IPS DF 6.9 (cell line): ENCODE results near the gene GRK5.

ENCODE experiments used
- DNase-seq: peaks from one replicate; pipeline ENCODE4 v3.0.0-alpha.2; 2013; ENCODE audit warnings: low read depth, low spot score
- H3K27ac ChIP-seq: one replicate; pipeline ENCODE4 v1.5.1; 2013; ENCODE audit warnings: low read length, control low read depth
- H3K27me3 ChIP-seq: 2 replicates; pipeline ENCODE4 v1.6.1; 2013; ENCODE audit warnings: mild to moderate bottlenecking, low read length; ENCODE audit not compliant: control insufficient read depth, insufficient read depth
- H3K36me3 ChIP-seq: 2 replicates; pipeline ENCODE4 v1.6.1; 2013; ENCODE audit warnings: low read length; ENCODE audit not compliant: control insufficient read depth, insufficient read depth
- H3K4me1 ChIP-seq: 2 replicates; pipeline ENCODE4 v1.6.1; 2013; ENCODE audit warnings: low read length; ENCODE audit not compliant: control insufficient read depth, insufficient read depth
- H3K4me3 ChIP-seq: 2 replicates; pipeline ENCODE4 v1.5.1; 2013; ENCODE audit warnings: mild to moderate bottlenecking, low read length
- H3K9me3 ChIP-seq: 2 replicates; pipeline ENCODE4 v1.6.1; 2013; ENCODE audit warnings: low read length, inconsistent platforms; ENCODE audit not compliant: control insufficient read depth, insufficient read depth
- whole genome bisulfite sequencing: extraction: QIAGEN DNeasy Blood & Tissue Kit; methylation state at CpG from one replicate; pipeline ENCODE4 v1.1.7; 2013; ENCODE audit warnings: mixed read lengths, missing lambda C conversion rate; ENCODE audit not compliant: insufficient read length, insufficient coverage; 5-methylcytosine and 5-hydroxymethylcytosine counted together

The GRK5 gene

DNA sequence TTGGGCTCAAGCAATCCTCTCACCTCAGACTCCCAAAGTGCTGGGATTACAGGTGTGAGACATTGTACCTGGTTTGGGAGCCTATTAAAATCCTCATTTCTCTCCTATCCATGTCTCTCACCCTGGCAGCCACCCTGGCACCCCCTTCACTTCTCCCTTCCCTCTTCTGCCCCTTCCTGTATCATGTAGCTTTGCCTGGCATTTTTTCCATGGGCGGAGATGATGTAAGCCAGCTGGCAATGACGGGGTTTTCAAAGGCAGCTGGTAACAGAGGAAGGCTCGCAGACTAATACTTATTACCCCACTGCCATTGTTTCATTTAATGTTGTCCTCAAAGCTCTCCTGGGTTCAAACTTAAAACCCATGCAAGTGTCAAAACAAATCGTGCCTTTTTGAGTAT, 273.3 kb downstream of the GRK5 start:
- H3K4me3 ChIP-seq, result no peak overlapping the region
- WGBS, result no CpG with 5 or more reads among the region's 4 CpGs
- H3K4me1 ChIP-seq, result 0 out of 2 replicates have a peak, but pooled peaks cover 2% of the 10 kb centered on the region
- H3K36me3 ChIP-seq, result no peaks in the 10 kb centered on the region
- no peak overlapping the region for H3K27ac ChIP-seq
- H3K9me3 ChIP-seq, result no peaks in the 10 kb centered on the region
- H3K27me3 ChIP-seq, result peaks cover 48% of the 10 kb centered on the region
- DNase-seq, result no peak

DNA sequence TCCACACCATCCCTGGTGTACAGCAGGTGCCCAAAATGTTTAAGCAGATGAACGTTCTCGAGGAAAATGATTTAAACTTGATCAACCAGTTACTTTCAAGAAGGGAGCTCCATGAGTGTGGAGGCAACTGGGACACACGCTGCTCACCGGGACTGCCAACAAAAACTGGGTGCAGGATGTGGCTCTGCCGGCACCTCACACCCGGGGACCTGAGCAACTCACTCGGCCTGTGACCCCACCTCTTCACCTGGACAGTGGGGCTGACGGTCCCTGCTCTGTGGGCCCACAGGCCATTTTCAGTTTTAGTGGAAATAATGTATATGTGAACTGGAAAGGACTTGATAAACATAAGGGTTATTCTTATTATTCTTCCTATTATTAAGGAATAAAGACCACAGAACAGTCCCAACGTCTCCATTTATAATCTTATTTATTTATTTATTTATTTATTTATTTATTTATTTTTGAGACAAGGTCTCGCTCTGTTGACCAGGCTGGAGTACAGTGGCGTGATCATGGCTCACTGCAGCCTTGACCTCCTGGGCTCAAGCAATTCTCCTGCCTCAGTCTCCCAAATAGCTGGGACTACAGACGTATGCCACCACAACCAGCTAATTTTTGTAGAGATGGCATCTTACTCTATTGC, 274.5 kb downstream of the GRK5 start:
- WGBS, result no CpG with 5 or more reads among the region's 12 CpGs
- no peaks in the 10 kb centered on the region for H3K36me3 ChIP-seq
- DNase-seq, result no peak
- peaks cover 42% of the 10 kb centered on the region for H3K27me3 ChIP-seq
- H3K27ac ChIP-seq, result no peak overlapping the region
- H3K4me1 ChIP-seq, result 0 out of 2 replicates have a peak, but pooled peaks cover 2% of the 10 kb centered on the region
- H3K4me3 ChIP-seq, result no peak overlapping the region
- no peaks in the 10 kb centered on the region for H3K9me3 ChIP-seq

DNA sequence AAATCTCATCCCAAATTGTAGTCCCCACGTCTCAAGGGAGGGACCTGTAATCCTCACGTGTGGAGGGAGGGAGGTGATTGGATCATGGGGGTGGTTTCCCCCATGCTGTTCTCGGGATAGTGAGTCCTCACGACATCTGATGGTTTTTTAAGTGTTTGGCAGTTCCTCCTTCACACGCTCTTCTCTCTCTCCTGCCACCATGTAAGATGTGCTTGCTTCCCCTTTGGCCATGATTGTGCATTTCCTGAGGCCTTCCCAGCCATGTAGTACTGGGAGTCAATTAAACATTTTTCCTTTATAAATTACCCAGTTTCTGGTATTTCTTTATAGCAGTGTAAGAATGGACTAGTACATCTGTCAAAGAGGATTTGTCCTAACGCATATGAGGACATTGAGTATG, 275.6 kb downstream of the GRK5 start:
- Histone ChIP-seq H3K4me3 (no peak overlapping the region), H3K27ac (no peak overlapping the region), H3K27me3 (peaks cover 32% of the 10 kb centered on the region), H3K9me3 (no peaks in the 10 kb centered on the region), H3K4me1 (0 out of 2 replicates have a peak, but pooled peaks cover 2% of the 10 kb centered on the region), H3K36me3 (no peaks in the 10 kb centered on the region)
- WGBS, result no CpG with 5 or more reads among the region's 6 CpGs
- DNase-seq, result no peak

DNA sequence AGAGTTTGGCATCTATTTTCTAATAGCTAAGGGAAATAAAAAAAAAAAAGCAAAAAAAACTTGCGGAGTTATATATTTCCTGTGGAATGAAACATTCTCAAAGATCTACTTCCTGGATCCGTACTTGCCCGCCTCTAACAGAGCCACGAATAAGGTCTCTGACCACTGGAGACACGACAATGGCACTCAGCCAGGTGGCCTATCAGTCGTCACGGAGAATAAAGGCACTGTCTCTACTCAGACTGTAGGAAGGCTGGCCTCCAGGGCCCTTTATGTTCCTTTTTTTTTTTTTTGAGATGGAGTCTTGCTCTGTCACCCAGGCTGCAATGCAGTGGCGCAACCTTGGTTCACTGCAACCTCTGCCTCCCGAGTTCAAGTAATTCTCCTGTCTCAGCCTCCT, 276.5 kb downstream of the GRK5 start:
- Histone ChIP-seq H3K9me3 (no peaks in the 10 kb centered on the region), H3K27ac (no peak overlapping the region), H3K4me3 (no peak overlapping the region), H3K4me1 (0 out of 2 replicates have a peak, but pooled peaks cover 2% of the 10 kb centered on the region), H3K36me3 (no peaks in the 10 kb centered on the region), H3K27me3 (peaks cover 25% of the 10 kb centered on the region; the same call in 1 of the 2 replicates)
- DNase-seq, result no peak
- no CpG with 5 or more reads among the region's 9 CpGs for WGBS

DNA sequence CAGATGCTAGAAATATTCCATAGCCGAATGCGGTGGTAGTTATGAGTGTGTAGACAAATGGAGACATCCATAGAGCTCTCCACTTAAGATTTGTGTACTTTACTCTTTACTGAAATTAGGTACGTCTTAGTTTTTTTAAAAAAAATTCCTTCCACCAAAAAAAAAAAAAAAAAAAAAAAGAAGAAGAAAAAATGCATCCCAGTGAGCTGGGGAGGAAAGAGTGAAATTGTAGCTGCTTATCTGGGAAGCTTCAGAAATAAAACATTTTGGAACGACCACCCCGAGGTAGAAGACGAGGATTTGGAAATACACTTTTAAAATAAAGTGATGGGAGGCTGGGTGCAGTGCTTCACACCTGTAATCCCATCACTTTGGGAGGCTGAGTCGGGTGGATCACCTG, 281.3 kb downstream of the GRK5 start:
- DNase-seq, result no peak
- Histone ChIP-seq H3K27me3 (no peaks in the 10 kb centered on the region), H3K36me3 (no peaks in the 10 kb centered on the region), H3K4me3 (no peak overlapping the region), H3K9me3 (no peaks in the 10 kb centered on the region), H3K27ac (no peak overlapping the region), H3K4me1 (no peaks in the 10 kb centered on the region)
- no CpG with 5 or more reads among the region's 7 CpGs for WGBS

DNA sequence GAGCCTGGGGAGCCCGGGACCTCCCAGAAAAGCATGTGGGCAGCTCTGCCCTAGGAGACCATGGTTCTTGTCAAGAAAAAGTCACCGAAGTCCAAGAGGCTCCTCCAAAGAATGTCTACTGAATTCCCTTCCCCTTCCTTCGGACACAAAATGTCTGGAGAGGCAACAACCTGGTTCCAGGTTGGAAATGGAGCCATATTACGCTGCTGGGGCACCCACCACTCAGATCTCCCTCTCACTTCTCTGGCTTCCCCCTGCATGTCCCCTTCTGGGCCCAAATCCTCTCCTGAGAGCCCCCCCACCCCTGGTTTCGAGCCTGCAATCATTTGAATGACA, 282.6 kb downstream of the GRK5 start:
- Histone ChIP-seq H3K4me1 (no peaks in the 10 kb centered on the region), H3K4me3 (no peak overlapping the region), H3K27ac (no peak overlapping the region), H3K27me3 (no peaks in the 10 kb centered on the region), H3K36me3 (no peaks in the 10 kb centered on the region), H3K9me3 (no peaks in the 10 kb centered on the region)
- WGBS, result no CpG with 5 or more reads among the region's 5 CpGs
- no peak for DNase-seq

DNA sequence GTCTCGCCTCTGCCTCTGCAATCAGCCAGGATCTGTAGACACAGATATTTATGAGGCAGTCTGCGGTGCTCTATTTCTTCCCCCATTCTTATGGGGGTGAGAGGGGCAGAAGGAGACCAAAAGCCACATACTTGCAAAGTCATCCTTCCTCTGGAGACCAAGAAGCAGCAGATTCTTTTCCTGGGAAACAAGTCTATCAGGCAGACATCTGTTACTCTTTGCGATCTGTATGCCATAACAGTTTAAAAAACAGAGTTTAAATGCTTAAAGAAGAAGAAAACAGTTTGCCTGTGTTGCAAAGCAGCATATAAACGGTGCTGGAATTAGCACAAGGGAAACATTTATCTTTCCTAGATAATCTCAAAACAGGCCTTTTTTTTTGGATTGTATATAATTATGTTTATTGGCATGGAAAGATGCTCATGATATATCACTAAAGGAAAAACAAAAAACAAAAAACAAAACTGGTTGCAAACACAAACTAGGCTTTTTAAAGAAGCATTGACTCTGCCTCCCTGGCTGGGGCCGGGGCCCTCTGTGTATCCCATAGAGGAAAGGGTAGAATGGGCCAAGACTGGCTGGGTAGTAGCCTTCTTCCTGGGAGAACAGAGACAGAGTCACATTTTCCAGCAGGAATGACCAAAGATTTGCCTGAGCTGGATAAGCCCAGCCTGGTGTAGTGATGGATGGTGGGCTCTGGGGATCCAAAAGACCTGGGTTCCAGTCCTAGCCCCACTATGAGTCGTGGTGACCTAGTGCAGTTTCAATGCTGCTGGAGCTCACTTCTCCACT, 284.8 kb downstream of the GRK5 start:
- Histone ChIP-seq H3K36me3 (no peaks in the 10 kb centered on the region), H3K4me3 (no peak overlapping the region), H3K4me1 (no peaks in the 10 kb centered on the region; the same call in 1 of the 2 replicates), H3K27ac (no peak overlapping the region), H3K27me3 (no peaks in the 10 kb centered on the region), H3K9me3 (no peaks in the 10 kb centered on the region)
- no CpG with 5 or more reads among the region's 6 CpGs for WGBS
- no peak for DNase-seq

DNA sequence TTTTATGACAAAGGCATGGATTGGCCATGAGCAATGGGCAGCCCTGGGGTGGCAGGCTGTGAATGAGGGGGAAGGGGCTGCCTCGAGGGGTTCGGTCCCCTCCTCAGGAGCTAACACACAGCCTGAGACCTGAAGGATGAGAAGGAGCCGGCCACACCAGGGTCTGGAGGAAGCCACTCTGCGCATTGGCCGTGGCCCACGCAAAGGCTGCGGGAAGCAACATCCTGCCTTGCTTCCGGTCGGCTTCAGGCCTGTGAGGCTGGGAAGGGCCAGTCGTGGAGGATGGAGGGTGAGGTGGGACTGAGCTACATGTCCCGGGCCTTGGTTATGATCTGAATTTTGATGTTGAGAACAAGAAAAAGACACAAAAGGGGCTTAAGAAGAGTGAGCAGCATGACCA, 285.8 kb downstream of the GRK5 start:
- no peak overlapping the region for H3K4me3 ChIP-seq
- H3K27me3 ChIP-seq, result no peaks in the 10 kb centered on the region
- no CpG with 5 or more reads among the region's 11 CpGs for WGBS
- no peak overlapping the region for H3K27ac ChIP-seq
- H3K4me1 ChIP-seq, result no peaks in the 10 kb centered on the region; the same call in 1 of the 2 replicates
- H3K36me3 ChIP-seq, result no peaks in the 10 kb centered on the region
- H3K9me3 ChIP-seq, result no peaks in the 10 kb centered on the region
- DNase-seq, result no peak

DNA sequence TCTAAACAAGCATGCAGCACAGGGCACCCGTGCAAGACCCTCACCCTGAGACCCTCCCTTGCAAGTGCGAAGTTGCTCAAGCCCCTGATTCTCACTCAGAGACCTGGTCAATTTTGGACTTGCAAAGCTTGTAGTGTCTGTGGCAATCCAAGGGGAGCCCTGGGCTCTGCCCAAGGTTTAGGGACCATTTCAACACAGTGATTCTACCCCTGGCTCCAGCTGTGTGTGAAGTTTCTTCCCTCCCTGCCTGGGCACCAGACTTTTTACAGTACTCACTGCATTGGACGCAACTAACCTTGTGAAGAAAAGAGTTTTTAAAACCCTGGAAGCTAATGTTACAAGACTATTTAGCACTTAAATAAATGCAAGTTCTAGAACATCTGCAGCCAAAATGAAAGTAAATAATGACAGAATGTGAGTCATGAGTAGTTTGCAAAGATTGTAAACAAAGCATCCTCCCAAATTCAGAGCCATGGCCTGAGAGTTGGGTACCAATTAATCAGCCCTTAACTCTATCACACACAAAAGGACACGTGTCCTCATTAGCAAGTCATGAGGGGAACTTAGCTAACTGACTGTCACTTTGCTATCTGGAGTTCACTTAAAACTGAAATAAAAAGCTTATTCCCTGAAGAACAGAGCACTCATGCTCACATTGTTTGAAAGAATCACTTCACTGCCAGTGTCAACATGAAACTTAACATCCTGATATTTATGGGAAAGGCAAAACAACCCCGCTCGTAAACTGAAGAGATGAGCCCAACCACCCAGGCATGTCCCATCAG, 287.1 kb downstream of the GRK5 start:
- Histone ChIP-seq H3K36me3 (no peaks in the 10 kb centered on the region), H3K9me3 (no peaks in the 10 kb centered on the region), H3K27me3 (no peaks in the 10 kb centered on the region), H3K4me3 (no peak overlapping the region), H3K4me1 (no peaks in the 10 kb centered on the region; the same call in 1 of the 2 replicates), H3K27ac (no peak overlapping the region)
- DNase-seq, result no peak
- WGBS, result no CpG with 5 or more reads among the region's 6 CpGs

DNA sequence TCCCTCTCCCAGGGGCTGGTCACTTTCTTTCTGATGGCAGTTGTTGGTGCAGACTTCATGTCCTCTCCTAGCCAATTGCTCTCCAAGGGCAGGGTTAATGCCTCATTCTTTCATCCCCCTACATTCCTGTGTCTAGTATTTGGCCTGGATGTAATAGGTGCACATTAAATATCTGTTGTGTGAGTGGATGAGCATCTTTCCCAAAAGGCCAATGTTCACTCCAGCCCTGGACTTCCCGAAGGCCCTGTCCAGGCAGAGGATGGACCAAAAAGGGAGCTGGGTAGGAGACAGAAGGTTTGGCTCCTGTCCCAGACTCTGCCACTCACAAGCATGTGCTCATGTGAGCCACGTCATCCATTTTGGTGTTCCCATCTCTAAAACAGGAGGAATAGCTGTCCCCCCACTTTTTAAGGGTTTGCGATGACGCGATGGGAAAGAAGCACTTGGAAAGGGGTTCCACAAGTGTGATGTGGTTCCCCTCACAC, 287.7 kb downstream of the GRK5 start:
- H3K27ac ChIP-seq, result no peak overlapping the region
- H3K27me3 ChIP-seq, result no peaks in the 10 kb centered on the region
- no CpG with 5 or more reads among the region's 5 CpGs for WGBS
- no peak for DNase-seq
- H3K4me1 ChIP-seq, result no peaks in the 10 kb centered on the region; the same call in 1 of the 2 replicates
- H3K9me3 ChIP-seq, result no peaks in the 10 kb centered on the region
- H3K4me3 ChIP-seq, result no peak overlapping the region
- H3K36me3 ChIP-seq, result no peaks in the 10 kb centered on the region
